Small intestine (tissue), 7 donors: ENCODE measurements around the gene USPL1. TPM values are rescaled to one million over a fixed set of nuclear protein-coding genes. Genes with fewer than 3 reads are reported as not detected.

Source experiments
- DNase-seq, 2 donors: peaks; one replicate each; pipeline versions ENCODE4 v3.0.0 to v3.0.0-alpha.2; 2013
- FAIRE-seq: peaks from 2 replicates; lab custom pipeline; 2012; peaks lifted over from hg19 to GRCh38; lab: Jason Lieb, UNC
- H3K27ac ChIP-seq, 3 donors: one replicate each; pipeline ENCODE4 v1.5.1; 2013; ENCODE audit warnings: low read length in 2 of 3, mild to moderate bottlenecking in 2 of 3, control low read depth in 1 of 3, inconsistent platforms in 1 of 3, low read depth in 1 of 3, moderate library complexity in 1 of 3
- H3K27me3 ChIP-seq, 3 donors: one replicate each; pipeline ENCODE4 v1.6.1; 2013; ENCODE audit warnings: low read length in 3 of 3, inconsistent platforms in 1 of 3; ENCODE audit not compliant: control insufficient read depth in 3 of 3, insufficient read depth in 3 of 3
- H3K36me3 ChIP-seq, 3 donors: one replicate each; pipeline ENCODE4 v1.6.1; 2013; ENCODE audit warnings: low read length in 3 of 3, inconsistent platforms in 1 of 3, low read depth in 1 of 3, mild to moderate bottlenecking in 1 of 3, moderate library complexity in 1 of 3; ENCODE audit not compliant: control insufficient read depth in 3 of 3, insufficient read depth in 2 of 3
- H3K4me1 ChIP-seq, 3 donors: one replicate each; pipeline ENCODE4 v1.6.1; 2013; ENCODE audit warnings: low read length in 2 of 3, inconsistent platforms in 1 of 3, low read depth in 1 of 3, mild to moderate bottlenecking in 1 of 3, moderate library complexity in 1 of 3; ENCODE audit not compliant: control insufficient read depth in 3 of 3, insufficient read depth in 2 of 3
- H3K4me3 ChIP-seq, 3 donors: one replicate each; pipeline ENCODE4 v1.5.1; 2013; ENCODE audit warnings: low read length in 3 of 3, control low read depth in 1 of 3, inconsistent platforms in 1 of 3, low read depth in 1 of 3, mild to moderate bottlenecking in 1 of 3, moderate library complexity in 1 of 3
- H3K9me3 ChIP-seq, 2 donors: one replicate each; pipeline ENCODE4 v1.6.1; 2013; ENCODE audit warnings: low read depth in 1 of 2, low read length in 1 of 2; ENCODE audit not compliant: control insufficient read depth in 2 of 2, insufficient read depth in 1 of 2
- WGBS, 3 donors: extraction: QIAGEN DNeasy Blood & Tissue Kit; methylation state at CpG; one replicate each; pipeline ENCODE4 v1.1.7; 2013; 5-methylcytosine and 5-hydroxymethylcytosine counted together
- polyA plus RNA-seq, 4 donors: library from polyadenylated mRNA; stranded (reverse) in 3 of 4; unstranded in 1 of 4; fragments of 200-250 nt in 3 of 4; fragments of 120-200 nt in 1 of 4; gene quantifications; one replicate each; pipeline versions ENCODE4 v1.2.1 to v1.2.3, GENCODE V29; 2013
- donor health status: healthy with polysubstance abuse.
- donor health status: control.
- donor health status: control.
- donor health status: Bipolar disorder and iron deficiency.
- donor health status: healthy.

The USPL1 gene
- polyA plus RNA-seq, 4 donors: 6.6 to 23.2 (median 8.3) TPM

GRCh38 chr13:30685320-30685859, 67.7 kb downstream of the USPL1 start:
- Histone ChIP-seq H3K27me3 (no peaks in the 10 kb centered on the region), H3K27ac (no peak overlapping the region), H3K4me1 (no peaks in the 10 kb centered on the region), H3K4me3 (no peak overlapping the region), H3K36me3 (no peaks in the 10 kb centered on the region), H3K9me3 (peaks cover 0 to 2% of the 10 kb centered on the region in 2 donors)
- 52 to 69% (median 67%) methylated on average over 8 of the region's 8 CpGs for WGBS, 3 donors
- FAIRE-seq (no peak), DNase-seq (no peak)

GRCh38 chr13:30685987-30686386, 68.3 kb downstream of the USPL1 start:
- Histone ChIP-seq H3K36me3 (no peaks in the 10 kb centered on the region), H3K4me1 (peaks cover 0 to 3% (median 0%) of the 10 kb centered on the region in 3 donors), H3K27ac (no peak overlapping the region), H3K9me3 (peaks cover 0 to 2% of the 10 kb centered on the region in 2 donors), H3K27me3 (no peaks in the 10 kb centered on the region), H3K4me3 (no peak overlapping the region)
- DNase-seq (no peak), FAIRE-seq (no peak)
- 86 to 89% (median 86%) methylated on average over 2 of the region's 2 CpGs for WGBS, 3 donors

- H3K4me3 ChIP-seq: no peak overlapping the region
- FAIRE-seq: no peak
- WGBS, 3 donors: 83 to 91% (median 85%) methylated on average over 3 of the region's 3 CpGs
- H3K27me3 ChIP-seq: no peaks in the 10 kb centered on the region
- peaks cover 0 to 3% (median 0%) of the 10 kb centered on the region in 3 donors for H3K4me1 ChIP-seq
- no peaks in the 10 kb centered on the region for H3K36me3 ChIP-seq
- no peak for DNase-seq
- H3K27ac ChIP-seq: no peak overlapping the region
- peaks cover 0 to 2% of the 10 kb centered on the region in 2 donors for H3K9me3 ChIP-seq
These were observed 69.9 kb downstream of the USPL1 start for GRCh38 chr13:30687601-30688000.

GRCh38 chr13:30689752-30690151, 72.0 kb downstream of the USPL1 start:
- WGBS, 3 donors: 83 to 90% (median 89%) methylated on average over 14 of the region's 14 CpGs
- peaks cover 0 to 3% (median 0%) of the 10 kb centered on the region in 3 donors for H3K4me1 ChIP-seq
- DNase-seq: no peak
- H3K27ac ChIP-seq: peak overlapping the region in 1 of 3 donors; percentile 79
- peaks cover 0 to 2% of the 10 kb centered on the region in 2 donors for H3K9me3 ChIP-seq
- FAIRE-seq: no peak
- H3K4me3 ChIP-seq: no peak overlapping the region
- H3K36me3 ChIP-seq: no peaks in the 10 kb centered on the region
- H3K27me3 ChIP-seq: no peaks in the 10 kb centered on the region

- peak overlapping the region in 2 of 3 donors; percentile 18 to 21 for H3K4me3 ChIP-seq
- WGBS, 3 donors: 20 to 35% (median 32%) methylated on average over 21 of the region's 21 CpGs
- peak; percentile 39 to 74 for DNase-seq
- no peak for FAIRE-seq
- H3K9me3 ChIP-seq: peaks cover 0 to 2% of the 10 kb centered on the region in 2 donors
- H3K27me3 ChIP-seq: no peaks in the 10 kb centered on the region
- H3K36me3 ChIP-seq: no peaks in the 10 kb centered on the region
- H3K4me1 ChIP-seq: peaks cover 0 to 3% (median 0%) of the 10 kb centered on the region in 3 donors
- peak overlapping the region in 2 of 3 donors; percentile 17 to 79 for H3K27ac ChIP-seq
These were observed 72.8 kb downstream of the USPL1 start for GRCh38 chr13:30690282-30691188.

GRCh38 chr13:30692113-30692512, 74.4 kb downstream of the USPL1 start:
- no peaks in the 10 kb centered on the region for H3K36me3 ChIP-seq
- H3K4me3 ChIP-seq: no peak overlapping the region
- peaks cover 0 to 5% (median 3%) of the 10 kb centered on the region in 3 donors for H3K4me1 ChIP-seq
- H3K9me3 ChIP-seq: peaks cover 0 to 2% of the 10 kb centered on the region in 2 donors
- H3K27ac ChIP-seq: no peak overlapping the region
- DNase-seq (no peak), FAIRE-seq (no peak)
- H3K27me3 ChIP-seq: peaks cover 0 to 5% (median 0%) of the 10 kb centered on the region in 3 donors
- 89 to 100% (median 92%) methylated on average over 1 of the region's 1 CpG for WGBS, 3 donors

GRCh38 chr13:30696278-30697176, 78.8 kb downstream of the USPL1 start:
- Histone ChIP-seq H3K4me3 (no peak overlapping the region), H3K27ac (peak overlapping the region in 1 of 3 donors; percentile 37), H3K4me1 (peaks cover 0 to 5% (median 0%) of the 10 kb centered on the region in 3 donors), H3K36me3 (no peaks in the 10 kb centered on the region), H3K9me3 (no peaks in the 10 kb centered on the region), H3K27me3 (peaks cover 0 to 5% (median 0%) of the 10 kb centered on the region in 3 donors)
- WGBS, 3 donors: 38 to 51% (median 48%) methylated on average over 11 of the region's 11 CpGs
- no peak for DNase-seq
- FAIRE-seq: no peak
